ENCODE results near the gene CAMKK1. TPM values are rescaled to one million over a fixed set of nuclear protein-coding genes. Genes with fewer than 3 reads are reported as not detected.

CAMKK1 gene
- polyA plus RNA-seq, 1 donor (not counting 4 experiments of a cell fraction or from before 2014, with no cell fraction given): 2.5 TPM

- Histone ChIP-seq H4K20me1 (ENCODE audit: control insufficient read depth, extremely low read depth, insufficient read depth, low read length) (no peaks in the 10 kb centered on the region), H3K4me2 (ENCODE audit: control insufficient read depth, extremely low read depth, insufficient read depth, low read depth, low read length) (no peak overlapping the region), H3K9me3 (ENCODE audit: control insufficient read depth, low read depth, low read length) (no peaks in the 10 kb centered on the region), H3K27me3 (ENCODE audit: control insufficient read depth, extremely low read depth, insufficient read depth, low read length) (no peaks in the 10 kb centered on the region), H3K79me2 (ENCODE audit: control insufficient read depth, insufficient read depth, low read length) (peaks cover 25% of the 10 kb centered on the region), H3K4me1 (ENCODE audit: control insufficient read depth, extremely low read depth, insufficient read depth, low read length) (peaks cover 9% of the 10 kb centered on the region), H2AFZ (ENCODE audit: control insufficient read depth, low read length) (no peak overlapping the region), H3K9ac (ENCODE audit: control insufficient read depth, extremely low read depth, insufficient read depth, low read length) (no peak overlapping the region), H3K4me3 (ENCODE audit: control insufficient read depth in 2 of 3, extremely low read depth in 1 of 3, insufficient read depth in 2 of 3, low read depth in 1 of 3, low read length in 3 of 3) (no peak overlapping the region), H3K9me1 (ENCODE audit: control insufficient read depth, extremely low read depth, insufficient read depth, low read length) (no peaks in the 10 kb centered on the region), H3K36me3 (ENCODE audit: control insufficient read depth in 2 of 2, extremely low read depth in 1 of 2, insufficient read depth in 2 of 2, low read length in 2 of 2) (peaks cover 0 to 4% of the 10 kb centered on the region in 2 experiments), H3K27ac (ENCODE audit: control insufficient read depth, insufficient read depth, low read length) (no peak overlapping the region)
- DNase-seq (ENCODE audit: low read depth, low spot score) (no peak), FAIRE-seq (no peak)
- TF ChIP-seq EZH2 (IDR thresholded peaks at IDR 0.05; ENCODE audit: low read length): no peak
- TF ChIP-seq, protein P1, sequence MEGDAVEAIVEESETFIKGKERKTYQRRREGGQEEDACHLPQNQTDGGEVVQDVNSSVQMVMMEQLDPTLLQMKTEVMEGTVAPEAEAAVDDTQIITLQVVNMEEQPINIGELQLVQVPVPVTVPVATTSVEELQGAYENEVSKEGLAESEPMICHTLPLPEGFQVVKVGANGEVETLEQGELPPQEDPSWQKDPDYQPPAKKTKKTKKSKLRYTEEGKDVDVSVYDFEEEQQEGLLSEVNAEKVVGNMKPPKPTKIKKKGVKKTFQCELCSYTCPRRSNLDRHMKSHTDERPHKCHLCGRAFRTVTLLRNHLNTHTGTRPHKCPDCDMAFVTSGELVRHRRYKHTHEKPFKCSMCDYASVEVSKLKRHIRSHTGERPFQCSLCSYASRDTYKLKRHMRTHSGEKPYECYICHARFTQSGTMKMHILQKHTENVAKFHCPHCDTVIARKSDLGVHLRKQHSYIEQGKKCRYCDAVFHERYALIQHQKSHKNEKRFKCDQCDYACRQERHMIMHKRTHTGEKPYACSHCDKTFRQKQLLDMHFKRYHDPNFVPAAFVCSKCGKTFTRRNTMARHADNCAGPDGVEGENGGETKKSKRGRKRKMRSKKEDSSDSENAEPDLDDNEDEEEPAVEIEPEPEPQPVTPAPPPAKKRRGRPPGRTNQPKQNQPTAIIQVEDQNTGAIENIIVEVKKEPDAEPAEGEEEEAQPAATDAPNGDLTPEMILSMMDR (optimal IDR thresholded peaks at IDR 0.05 in 1 of 3, IDR thresholded peaks at IDR 0.05 in 1 of 3, conservative IDR thresholded peaks at IDR 0.05 in 1 of 3; ENCODE audit: extremely low read depth in 1 of 3, insufficient read depth in 2 of 3, low read length in 3 of 3): no peak
- dilution Hi-C loops (cut with MboI; ENCODE audit: extremely low pct_ligation_motif_present, low sequenced_read_pairs): no loop called here
These were observed 44.5 kb downstream of the CAMKK1 start for GRCh38 chr17:3848229-3848835.

DNA sequence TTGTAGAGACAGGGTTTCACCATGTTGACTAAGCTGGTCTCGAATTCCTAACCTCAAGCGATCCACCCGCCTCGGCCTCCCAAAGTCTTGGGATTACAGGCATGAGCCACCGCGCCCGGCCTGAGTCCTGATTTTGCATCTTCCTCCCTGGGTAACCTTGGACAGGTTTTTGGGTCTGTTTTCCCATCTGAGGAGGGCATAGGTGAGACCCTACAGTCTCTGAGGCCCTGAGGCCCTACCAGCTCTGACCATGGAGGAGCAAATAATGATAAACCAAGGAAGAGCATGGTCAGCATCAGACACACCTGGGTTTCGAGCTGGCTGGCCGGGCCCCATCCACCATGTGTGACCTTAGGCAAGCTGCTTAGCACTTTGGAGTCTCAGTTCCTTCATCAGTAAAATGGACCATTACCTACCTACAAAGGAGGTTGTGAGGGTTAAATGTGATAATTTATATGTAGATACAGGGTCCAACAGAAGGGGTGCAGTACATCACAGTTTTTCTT is 45.6 kb downstream of the CAMKK1 start:
- no peak overlapping the region for H3K9ac ChIP-seq (ENCODE audit: control insufficient read depth, extremely low read depth, insufficient read depth, low read length)
- no peak overlapping the region for H3K27ac ChIP-seq (ENCODE audit: control insufficient read depth, insufficient read depth, low read length)
- dilution Hi-C loops (cut with MboI; ENCODE audit: extremely low pct_ligation_motif_present, low sequenced_read_pairs): no loop called here
- DNase-seq (ENCODE audit: low read depth, low spot score) (no peak), FAIRE-seq (no peak)
- no peaks in the 10 kb centered on the region for H3K9me1 ChIP-seq (ENCODE audit: control insufficient read depth, extremely low read depth, insufficient read depth, low read length)
- no peaks in the 10 kb centered on the region for H3K27me3 ChIP-seq (ENCODE audit: control insufficient read depth, extremely low read depth, insufficient read depth, low read length)
- TF ChIP-seq EZH2 (IDR thresholded peaks at IDR 0.05; ENCODE audit: low read length): no peak
- TF ChIP-seq, protein P1 (optimal IDR thresholded peaks at IDR 0.05 in 1 of 3, IDR thresholded peaks at IDR 0.05 in 1 of 3, conservative IDR thresholded peaks at IDR 0.05 in 1 of 3; ENCODE audit: extremely low read depth in 1 of 3, insufficient read depth in 2 of 3, low read length in 3 of 3): no peak
- no peak overlapping the region for H2AFZ ChIP-seq (ENCODE audit: control insufficient read depth, low read length)
- no peaks in the 10 kb centered on the region for H3K9me3 ChIP-seq (ENCODE audit: control insufficient read depth, low read depth, low read length)
- peaks cover 36% of the 10 kb centered on the region for H3K79me2 ChIP-seq (ENCODE audit: control insufficient read depth, insufficient read depth, low read length)
- H3K4me1 ChIP-seq (ENCODE audit: control insufficient read depth, extremely low read depth, insufficient read depth, low read length): peaks cover 9% of the 10 kb centered on the region
- H3K36me3 ChIP-seq (ENCODE audit: control insufficient read depth in 2 of 2, extremely low read depth in 1 of 2, insufficient read depth in 2 of 2, low read length in 2 of 2): peaks cover 3 to 4% of the 10 kb centered on the region in 2 experiments
- H3K4me3 ChIP-seq (ENCODE audit: control insufficient read depth in 2 of 3, extremely low read depth in 1 of 3, insufficient read depth in 2 of 3, low read depth in 1 of 3, low read length in 3 of 3): no peak overlapping the region
- peaks cover under 1% of the 10 kb centered on the region for H4K20me1 ChIP-seq (ENCODE audit: control insufficient read depth, extremely low read depth, insufficient read depth, low read length)
- H3K4me2 ChIP-seq (ENCODE audit: control insufficient read depth, extremely low read depth, insufficient read depth, low read depth, low read length): no peak overlapping the region

All from keratinocyte (primary cell).